Stimulated activated CD4-positive, alpha-beta T cell treated with anti-CD3 and anti-CD28 coated beads, Interleukin-15, amount 100 ng/mL, for 48 hours (primary cell): Measurements from ENCODE around the gene SENP6.
"Not testable (repeated sequence)": the region's sequence is repeated elsewhere in the genome, so short reads cannot be mapped to it uniquely, and the experiment has no call there.

ENCODE experiments used
- DNase-seq, 2 donors: peaks; one replicate each; pipeline ENCODE4 v3.0.0-alpha.2; 2020; ENCODE audit warnings: low read depth in 2 of 2

The SENP6 gene, protein sequence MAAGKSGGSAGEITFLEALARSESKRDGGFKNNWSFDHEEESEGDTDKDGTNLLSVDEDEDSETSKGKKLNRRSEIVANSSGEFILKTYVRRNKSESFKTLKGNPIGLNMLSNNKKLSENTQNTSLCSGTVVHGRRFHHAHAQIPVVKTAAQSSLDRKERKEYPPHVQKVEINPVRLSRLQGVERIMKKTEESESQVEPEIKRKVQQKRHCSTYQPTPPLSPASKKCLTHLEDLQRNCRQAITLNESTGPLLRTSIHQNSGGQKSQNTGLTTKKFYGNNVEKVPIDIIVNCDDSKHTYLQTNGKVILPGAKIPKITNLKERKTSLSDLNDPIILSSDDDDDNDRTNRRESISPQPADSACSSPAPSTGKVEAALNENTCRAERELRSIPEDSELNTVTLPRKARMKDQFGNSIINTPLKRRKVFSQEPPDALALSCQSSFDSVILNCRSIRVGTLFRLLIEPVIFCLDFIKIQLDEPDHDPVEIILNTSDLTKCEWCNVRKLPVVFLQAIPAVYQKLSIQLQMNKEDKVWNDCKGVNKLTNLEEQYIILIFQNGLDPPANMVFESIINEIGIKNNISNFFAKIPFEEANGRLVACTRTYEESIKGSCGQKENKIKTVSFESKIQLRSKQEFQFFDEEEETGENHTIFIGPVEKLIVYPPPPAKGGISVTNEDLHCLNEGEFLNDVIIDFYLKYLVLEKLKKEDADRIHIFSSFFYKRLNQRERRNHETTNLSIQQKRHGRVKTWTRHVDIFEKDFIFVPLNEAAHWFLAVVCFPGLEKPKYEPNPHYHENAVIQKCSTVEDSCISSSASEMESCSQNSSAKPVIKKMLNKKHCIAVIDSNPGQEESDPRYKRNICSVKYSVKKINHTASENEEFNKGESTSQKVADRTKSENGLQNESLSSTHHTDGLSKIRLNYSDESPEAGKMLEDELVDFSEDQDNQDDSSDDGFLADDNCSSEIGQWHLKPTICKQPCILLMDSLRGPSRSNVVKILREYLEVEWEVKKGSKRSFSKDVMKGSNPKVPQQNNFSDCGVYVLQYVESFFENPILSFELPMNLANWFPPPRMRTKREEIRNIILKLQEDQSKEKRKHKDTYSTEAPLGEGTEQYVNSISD

DNA sequence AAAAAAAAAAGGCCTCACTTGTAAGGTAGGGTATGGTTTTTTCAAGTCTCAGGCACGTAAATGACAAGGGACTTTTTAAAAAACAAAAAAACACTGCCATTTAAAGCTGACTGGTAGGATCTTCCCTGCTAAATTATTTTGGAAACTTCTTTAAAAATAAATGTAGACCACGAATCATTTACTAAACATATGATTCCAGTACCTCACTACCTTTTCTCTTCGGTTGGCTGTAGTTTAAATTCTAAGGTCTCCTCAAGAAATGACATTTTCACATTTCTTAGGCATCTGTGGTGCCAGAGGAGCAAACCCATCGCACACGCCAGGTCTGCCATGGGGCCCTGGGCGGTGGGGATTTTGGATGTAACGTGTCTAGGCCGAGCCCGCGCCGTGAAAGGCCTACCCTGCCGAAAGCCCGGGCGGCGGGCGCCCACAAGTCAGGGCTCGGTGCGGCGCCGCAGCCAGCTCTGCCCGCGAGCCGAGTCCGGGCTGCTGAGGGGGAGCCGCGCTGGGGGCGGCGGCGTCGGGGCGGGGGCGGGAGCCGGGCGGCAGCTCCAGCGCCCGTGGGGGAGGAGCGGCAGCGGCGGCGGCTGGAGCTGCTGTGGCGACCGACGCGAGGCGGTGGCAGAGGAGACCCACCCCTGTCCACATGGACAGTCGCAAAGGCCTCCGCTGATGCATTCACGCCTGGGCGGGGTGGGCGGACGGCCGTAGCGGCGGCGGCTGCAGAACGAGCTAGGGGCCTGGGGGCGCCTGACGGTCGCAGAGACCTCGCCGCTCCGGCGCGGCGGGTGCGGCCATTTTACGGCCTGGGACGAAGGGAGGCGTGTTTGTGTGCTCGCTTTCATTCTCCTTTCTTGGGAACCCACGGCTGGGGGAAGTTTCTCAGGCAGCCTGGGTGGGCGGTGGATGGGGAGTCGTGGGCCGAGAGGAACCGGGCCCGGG, at the start of gene SENP6:
SENP6 (plus strand) TSS at position 577 of the 942 bp plus-strand sequence. CDS start 645 bp downstream, outside the sequence.
- peak; percentile 41 to 48 for DNase-seq

DNA sequence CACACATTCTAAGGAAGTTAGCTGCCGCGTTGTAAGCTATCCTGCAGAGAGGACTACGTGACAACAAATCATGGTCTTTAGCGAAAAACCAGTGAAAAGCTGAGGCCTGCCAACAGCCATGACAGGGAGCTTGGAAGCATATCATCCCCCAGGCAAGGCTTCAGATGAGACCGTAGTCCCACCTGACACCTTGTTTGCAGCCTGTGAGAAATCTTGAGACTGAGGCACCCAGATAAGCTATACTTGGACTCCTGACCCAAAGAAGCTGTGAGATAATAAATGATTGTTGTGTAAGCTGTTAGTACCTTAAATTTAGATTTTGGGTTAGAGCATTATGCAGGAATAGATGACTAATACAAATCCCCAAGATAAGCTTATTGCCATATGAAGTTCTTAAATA, 45.4 kb upstream of the SENP6 start:
- no peak for DNase-seq

DNA sequence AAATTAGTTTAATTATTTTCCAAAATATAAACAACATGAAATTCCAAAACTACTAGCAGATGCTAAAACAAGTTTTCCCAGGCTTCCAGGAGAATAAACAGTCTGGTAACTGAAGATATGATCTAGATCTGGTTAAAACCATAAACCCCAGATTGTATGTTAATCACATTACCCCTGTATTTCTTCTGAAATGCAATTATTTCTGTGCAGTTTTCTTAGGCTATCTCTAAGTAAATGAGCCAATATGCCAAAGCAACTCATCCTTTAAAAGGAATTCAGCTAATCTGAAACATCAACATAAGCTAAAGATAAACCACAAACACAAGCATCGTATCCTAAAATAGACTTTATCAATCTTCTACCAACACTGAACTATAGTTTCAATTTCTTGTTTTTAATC, 44.6 kb upstream of the SENP6 start:
- no peak for DNase-seq

DNA sequence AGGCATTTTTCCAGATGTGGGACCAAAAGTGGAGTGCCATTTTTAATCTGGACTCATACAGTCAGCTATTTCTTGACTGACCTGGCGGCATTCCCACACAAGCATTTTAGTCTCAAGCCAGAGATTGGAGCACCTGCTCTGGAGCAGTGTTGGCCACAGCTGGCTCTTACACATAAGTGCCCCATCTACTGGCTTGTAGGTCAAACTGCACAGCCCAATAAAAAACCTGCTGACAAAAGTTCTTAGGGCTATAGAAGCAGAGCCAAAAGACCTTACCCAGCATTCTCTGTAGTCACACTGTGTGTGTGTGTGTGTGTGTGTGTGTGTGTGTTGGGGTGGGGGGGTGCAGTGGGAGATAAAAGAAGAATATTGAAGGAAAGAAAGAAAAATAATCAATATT, 38.6 kb upstream of the SENP6 start:
- DNase-seq = no peak

DNA sequence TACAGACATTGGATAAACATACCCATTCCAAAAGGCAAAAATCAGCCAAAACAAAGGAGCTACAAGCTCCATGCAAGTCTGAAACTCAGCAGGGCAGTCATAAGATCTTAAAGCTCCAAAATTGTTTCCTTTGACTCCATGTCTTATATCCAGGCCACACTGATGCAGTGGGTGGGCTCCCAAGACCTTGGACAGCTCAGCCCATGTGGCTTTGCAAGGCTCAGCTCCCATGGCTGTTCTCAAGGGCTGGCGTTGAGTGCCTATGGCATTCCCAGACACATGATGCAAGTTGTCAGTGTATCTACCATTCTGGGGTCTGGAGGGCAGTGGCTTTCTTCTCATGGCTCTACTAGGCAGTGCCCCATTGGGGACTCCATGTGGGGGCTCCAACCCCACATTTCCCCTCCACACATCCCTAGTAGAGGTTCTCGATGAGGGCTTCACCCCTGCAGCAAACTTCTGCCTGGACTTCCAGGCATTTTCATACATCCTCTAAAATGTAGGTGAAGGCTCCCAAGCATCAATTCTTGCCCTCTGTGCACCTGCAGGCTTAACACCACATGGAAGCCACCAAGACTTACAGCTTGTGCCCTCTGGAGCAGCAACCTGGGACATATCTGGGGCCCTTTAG, 35.4 kb upstream of the SENP6 start:
- DNase-seq = no peak

DNA sequence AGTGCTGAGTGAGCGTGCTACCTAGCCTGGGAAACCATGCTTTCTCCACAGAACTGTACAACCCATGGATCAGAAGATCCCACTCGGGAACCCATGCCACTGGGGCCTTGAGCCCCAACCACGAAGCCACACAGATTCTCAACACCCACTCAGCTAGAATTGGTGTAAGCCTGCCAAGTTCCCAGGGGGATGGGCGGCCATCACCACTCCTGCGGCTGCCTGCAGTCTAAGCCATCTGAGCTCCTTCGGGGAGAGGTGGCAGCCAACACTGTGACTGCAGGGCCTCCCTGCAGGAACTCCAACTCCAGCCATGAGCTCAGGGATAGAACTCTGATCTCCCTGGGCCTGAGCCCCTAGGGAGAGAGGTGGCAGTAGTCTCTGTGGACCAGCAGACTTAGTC, 33.6 kb upstream of the SENP6 start:
- no peak for DNase-seq

DNA sequence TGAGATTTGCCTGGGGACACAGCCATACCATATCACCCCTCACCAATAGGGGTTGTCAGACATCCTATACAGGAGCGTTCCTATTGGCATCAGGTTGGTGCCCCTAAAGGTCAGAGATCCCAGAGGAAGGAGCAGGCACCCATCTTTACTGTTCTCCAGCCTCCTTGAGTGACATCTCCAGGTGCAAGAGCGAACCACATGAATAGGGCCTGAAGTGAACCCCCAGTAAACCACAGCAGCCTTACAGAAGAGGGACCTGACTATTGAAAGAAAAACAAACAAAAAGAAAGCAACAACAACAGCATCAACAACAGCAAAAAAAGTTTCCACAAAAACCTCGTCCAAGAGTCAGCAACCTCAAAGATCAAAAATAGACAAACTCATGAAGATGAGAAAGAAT, 32.7 kb upstream of the SENP6 start:
- DNase-seq = no peak

DNA sequence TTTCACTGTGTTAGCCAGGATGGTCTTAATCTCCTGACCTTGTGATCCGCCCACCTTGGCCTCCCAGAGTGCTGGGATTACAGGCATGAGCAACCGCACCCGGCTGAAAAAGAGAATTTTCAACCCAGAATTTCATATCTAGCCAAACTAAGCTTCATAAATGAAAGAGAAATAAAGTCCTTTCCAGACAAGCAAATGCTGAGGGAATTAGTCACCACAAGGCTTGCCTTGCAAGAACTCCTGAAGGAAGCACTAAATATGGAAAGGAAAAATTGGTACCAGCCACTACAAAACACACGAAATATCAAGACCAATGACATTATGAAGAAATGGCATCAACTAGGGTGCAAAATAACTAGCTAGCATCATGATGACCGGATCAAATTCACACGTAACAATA, 31.0 kb upstream of the SENP6 start:
- DNase-seq = not testable (repeated sequence)

DNA sequence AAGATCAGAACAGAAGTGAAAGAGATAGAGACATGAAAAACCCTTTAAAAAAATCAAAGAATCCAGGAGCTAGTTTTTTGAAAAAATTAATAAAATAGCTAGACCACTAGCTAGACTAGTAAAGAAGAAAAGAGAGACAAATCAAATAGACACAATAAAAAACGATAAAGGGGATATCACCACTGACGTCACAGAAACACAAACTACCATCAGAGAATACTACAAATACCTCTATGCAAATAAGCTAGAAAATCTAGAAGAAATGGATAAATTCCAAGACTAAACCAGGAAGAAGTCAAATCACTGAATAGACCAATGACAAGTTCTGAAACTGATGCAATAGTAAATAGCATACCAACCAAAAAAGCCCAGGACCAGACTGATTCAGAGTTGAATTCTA, 29.6 kb upstream of the SENP6 start:
- DNase-seq = no peak

DNA sequence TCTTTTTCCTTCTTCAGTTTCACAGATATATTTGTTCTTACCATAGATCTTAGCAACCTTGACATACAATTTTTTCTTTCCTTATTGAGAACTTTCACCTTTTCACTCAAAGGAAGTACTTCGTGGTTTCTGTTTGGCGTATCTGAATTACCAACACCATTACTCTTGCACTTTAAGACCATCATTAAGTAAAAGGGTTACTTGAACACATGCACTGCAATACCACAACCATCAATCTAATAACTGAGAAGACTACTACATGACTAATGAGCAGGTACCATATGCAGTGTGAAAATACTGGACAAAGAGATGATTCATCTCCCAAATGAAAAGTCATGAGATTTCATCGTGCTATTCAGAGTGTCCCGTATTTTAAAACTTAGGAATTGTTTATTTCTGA, 21.7 kb upstream of the SENP6 start:
- DNase-seq = no peak

DNA sequence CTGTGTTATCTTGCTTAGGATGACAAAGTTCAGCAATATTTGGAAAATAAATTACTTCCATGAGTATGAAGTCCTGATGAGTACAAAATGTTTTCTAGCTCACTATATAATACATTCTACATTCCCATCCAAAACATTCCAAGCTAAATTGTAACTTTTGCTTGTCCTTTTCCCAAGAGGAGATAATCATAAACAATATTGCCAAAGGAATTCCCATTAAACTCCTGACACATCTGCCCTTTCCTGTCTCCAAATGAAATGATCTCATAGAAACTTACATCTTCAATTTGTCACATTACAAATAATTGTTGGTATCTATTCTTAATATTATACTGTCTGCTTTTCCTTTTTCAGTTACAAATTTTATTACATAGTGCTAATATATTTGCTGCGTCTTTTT, 20.4 kb upstream of the SENP6 start:
- DNase-seq = no peak

DNA sequence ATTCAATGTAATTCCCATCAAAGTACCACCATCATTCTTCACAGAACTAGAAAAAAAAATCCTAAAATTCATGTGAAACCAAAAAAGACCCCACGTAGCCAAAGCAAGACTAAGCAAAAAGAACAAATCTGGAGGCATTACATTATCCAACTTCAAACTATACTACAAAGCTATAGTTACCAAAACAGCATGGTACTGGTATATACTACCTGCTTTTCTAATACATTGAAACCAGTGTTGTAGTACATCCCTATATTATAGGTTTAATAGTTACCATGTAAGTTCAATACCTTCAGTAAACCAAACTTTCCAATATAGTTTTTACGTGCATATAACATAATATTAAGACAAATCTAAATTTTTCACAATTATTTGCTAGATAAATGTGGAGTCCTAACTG, 17.1 kb upstream of the SENP6 start:
- DNase-seq = not testable (repeated sequence)

DNA sequence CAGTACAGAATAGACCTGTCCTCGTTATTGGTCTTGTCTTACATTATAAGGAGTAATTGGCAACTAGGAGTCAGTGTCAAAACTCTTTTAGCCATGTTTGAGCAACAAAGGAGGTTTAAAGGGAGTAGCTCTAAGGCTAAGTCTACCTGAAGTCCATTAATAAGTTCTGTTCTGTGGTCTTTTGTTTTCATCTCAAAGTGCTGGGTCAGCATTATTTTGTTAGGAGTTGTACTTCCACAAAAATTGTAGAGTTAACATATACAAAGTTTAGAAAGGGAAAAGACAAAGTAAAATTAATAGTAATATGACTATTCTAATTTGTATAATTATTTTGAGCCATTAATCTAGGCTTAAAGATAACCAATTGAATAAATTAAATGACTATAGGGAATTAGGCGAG, 12.7 kb upstream of the SENP6 start:
- DNase-seq = no peak

DNA sequence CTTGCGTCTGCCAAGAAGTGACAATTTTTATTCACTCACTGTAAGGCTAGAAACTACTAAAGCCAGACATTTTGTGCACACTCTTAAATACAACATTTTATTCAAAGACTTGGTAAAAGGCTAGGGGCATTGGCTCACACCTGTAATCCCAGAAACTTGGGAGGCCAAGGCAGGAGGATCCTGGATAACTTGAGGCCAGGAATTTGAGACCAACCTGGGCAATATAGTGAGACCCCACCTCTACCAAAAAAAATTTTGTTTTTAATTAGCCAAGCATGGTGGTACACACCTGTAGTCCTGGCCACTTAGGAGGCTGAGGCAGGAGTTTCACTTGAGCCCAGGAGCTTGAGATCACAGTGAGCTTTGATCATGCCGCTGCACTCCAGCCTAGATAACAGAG, 11.3 kb upstream of the SENP6 start:
- DNase-seq = no peak

DNA sequence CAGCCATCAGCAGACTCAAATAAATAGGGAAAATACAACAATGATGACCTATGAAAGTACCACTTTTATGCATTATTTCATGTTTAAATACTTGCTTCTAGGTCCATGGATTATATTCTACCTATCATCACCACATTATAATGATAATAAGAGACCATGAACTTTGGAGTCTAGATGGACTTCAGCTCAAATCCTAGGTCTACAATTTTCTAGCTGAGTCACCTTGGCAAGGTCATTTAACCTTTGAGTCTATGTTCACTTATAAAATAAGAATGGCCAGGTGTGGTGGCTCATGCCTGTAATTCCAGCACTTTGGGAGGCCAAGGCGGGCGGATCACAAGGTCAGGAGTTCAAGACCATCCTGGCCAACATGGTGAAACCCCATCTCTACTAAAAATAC, 5.3 kb upstream of the SENP6 start:
- DNase-seq = not testable (repeated sequence)

DNA sequence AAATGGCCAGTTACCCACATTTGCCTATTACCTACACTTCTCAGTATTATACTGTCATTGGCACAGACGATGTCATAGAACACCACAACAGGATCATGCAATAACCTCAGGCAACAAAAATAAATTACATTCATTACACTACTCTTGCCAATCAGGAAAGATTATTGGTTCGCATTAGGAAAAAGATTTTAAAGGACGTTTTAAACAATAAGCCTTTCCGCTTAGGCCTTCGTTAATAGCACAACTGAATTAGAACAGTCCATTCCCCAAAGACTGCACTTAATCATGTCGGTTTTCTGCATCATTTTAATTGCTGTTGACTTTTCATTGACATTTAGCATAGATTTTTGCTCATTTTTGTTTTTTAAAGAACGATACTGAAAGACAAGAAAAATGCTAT, 912 bp upstream of the SENP6 start:
- DNase-seq = no peak

DNA sequence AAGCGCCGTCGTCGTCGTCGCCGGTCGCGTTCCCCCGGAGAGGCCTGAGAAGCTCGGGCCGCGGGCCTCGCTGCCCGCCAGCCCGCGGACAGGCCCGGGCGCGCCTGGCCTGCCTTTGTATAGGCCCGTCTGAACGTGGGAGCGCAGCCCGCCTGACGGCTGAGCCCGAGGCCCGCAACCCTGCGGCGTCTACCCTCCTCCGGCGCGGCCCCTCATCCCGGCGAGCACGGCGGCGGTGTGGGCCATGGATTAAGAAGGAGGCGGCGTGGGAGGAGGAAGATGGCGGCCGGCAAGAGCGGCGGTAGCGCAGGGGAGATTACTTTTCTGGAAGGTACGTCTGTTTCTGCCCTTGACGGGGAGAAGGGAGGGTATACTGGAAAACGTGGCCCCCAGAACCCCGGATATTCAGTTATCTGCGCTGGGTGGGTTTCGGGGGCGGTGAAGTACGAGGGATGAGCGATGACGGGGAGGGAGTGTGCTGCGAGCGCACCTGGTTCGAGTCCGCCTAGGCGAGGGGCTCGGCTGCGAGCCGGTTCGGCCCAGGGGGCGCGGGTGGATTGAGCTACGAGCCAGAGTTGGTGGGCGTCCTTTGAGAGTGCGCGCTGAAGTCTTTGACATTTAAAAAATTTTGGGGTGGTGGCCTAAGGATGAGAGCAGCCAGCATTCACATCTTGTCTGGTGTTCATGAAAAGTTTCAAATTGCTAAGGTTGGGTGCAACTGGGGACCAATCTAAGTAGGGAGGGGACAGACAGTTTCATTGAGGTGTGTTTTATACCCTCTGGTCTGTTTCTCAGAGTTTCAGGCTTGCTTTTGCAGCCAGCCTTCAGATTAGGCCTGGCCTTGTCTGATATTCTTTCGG, 796 bp downstream of the SENP6 start:
- peak; percentile 31 to 47 for DNase-seq

DNA sequence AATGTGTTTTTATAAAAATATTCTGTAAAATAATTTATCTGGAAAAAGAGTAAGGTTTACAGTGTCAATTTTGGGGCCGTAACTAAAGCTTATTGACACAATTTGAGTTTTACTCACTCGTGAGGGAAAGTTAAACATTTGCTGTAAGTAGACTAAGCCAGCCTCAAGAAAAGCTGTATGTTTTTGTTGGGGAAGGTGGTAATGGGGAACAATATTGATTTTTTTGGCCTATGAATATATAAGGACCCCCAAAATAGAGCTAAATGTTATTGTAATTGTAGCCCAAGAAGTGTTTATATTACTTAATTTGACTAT, 1.4 kb downstream of the SENP6 start:
- no peak for DNase-seq

DNA sequence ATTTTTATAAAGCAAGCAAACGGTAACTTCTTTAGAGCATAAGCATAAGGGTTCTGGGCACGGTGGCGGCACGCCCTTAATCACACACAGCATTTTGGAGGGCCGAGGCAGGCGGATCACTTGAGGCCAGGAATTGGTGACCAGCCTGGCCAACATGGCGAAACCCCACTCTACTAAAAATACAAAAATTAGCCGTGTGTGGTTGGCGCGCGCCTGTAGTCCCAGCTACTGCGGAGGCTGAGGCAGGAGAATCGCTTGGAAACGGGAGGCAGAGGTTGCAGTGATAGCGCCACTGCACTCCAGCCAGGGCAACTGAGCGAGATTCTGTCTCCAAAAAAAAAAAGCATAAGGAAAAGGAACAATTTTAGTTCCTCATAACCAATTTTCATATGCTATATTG, 2.6 kb downstream of the SENP6 start:
- no peak for DNase-seq

DNA sequence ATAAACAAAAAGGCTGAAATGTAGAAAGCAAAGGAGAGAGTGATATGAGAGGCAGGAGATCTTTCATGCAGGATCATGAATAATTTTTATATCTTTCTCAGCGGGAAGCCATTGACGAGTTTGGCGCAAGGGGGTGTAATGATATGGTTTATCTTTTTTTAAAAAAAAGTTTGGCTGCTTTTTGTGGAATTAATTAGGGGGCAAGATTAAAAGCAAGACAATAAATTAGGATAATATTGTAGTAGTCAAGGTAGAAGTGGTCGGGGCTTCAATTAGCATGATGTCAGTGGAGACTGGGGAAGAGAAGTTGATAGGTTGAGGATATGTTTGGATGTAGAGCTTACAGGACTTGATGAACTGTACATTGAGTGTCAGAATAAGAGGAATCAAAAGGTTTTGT, 4.0 kb downstream of the SENP6 start:
- no peak for DNase-seq
